CD4-positive, alpha-beta T cell treated with Interleukin-6 at 100 ng/mL for 8 hours (primary cell): Measurements from ENCODE around the gene TMEM204.

ENCODE experiments used
- DNase-seq: peaks from one replicate; pipeline ENCODE4 v3.0.0-alpha.2; 2020; ENCODE audit warnings: mixed read lengths, low spot score

Gene TMEM204

GRCh38 chr16:1557576-1557975 is 24.1 kb downstream of the TMEM204 start:
- no peak for DNase-seq

GRCh38 chr16:1559446-1559975 is 26.0 kb downstream of the TMEM204 start:
- peak; percentile 62 for DNase-seq

GRCh38 chr16:1560153-1560552 is 26.7 kb downstream of the TMEM204 start:
- DNase-seq, result no peak

- DNase-seq, result no peak
Observed at GRCh38 chr16:1560866-1561265, 27.4 kb downstream of the TMEM204 start.

- no peak for DNase-seq
Observed at GRCh38 chr16:1561266-1561665, 27.8 kb downstream of the TMEM204 start.

- DNase-seq, result no peak
Observed at GRCh38 chr16:1561836-1562235, 28.4 kb downstream of the TMEM204 start.

DNA sequence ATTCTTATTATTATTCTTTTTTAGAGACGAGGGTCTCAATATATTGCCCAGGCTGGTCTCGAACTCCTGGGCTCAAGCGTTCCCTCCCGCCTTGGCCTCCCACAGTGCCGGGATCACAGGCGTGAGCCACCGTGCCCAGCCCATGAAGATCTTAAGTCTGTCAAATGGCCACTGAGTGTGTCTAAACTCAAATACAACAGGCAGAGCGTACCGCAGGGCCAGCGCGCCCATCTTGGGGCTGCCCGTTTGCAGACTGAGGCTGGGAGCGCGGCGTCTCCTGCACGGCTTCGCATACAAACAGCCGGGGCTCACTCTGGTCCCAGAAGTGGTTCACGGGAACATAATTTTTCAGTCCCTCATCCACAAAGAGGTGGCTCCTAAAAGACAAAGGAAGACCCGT is 30.3 kb downstream of the TMEM204 start:
- no peak for DNase-seq

- DNase-seq, result no peak
Observed at GRCh38 chr16:1564325-1564724, 30.9 kb downstream of the TMEM204 start.

DNA sequence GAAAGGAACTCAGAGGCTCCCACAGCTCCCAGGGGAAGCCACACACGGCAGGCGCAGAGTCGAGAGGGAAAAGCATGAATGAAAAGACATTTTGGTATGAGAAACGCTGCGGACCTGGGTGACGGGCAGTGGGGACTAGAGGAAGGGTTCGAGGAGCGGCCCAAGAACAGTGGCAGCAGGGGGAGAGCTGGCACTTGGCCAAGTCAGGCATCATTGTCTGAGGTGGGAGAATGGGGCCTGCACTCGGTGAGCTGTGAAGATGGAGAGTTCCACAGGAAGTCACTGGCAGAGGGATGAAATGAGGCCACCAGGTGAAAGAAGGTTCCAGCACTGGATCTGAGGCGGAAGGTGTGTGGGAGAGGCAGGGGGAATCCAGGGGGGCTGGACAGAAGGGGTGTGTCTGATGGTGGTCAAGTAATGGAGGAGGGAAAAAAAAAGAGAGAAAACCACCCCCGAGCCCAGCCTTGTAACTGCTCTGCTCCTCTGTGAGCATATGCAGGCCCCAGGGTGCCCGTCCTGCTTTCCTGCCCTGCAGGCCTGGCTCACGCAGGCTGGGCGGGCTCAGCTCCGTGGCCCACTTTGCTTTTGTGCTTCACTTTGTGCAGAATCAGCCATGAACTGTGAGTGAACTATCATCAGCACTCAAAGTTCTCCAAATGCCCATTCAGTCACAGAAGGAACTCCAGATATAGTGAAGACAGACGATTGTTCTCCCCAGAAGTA is 31.8 kb downstream of the TMEM204 start:
- no peak for DNase-seq

- DNase-seq, result no peak
Observed at GRCh38 chr16:1567988-1568387, 34.5 kb downstream of the TMEM204 start.

GRCh38 chr16:1571012-1571671 is 37.7 kb downstream of the TMEM204 start:
- DNase-seq, result no peak

DNA sequence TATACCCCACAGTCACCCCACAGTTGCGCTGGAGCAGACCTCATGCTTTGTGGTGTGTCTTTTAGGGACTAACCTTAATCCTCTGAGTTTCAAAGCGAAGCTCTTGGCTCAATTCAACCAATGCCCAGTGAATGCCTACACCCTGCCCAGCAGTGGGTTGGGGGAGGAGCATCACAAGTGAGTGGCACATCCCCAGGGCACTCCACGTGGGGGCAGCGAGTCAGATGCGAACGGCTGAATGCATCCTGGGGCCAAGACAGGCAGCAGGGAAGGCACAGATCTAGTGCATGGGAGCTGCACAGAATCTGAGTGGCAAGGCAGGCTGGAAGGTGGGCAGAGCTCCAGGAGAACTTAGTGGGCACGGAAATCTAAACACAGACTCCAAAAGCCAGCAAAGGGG is 39.2 kb downstream of the TMEM204 start:
- DNase-seq, result no peak

GRCh38 chr16:1573301-1573700 is 39.8 kb downstream of the TMEM204 start:
- DNase-seq, result no peak

DNA sequence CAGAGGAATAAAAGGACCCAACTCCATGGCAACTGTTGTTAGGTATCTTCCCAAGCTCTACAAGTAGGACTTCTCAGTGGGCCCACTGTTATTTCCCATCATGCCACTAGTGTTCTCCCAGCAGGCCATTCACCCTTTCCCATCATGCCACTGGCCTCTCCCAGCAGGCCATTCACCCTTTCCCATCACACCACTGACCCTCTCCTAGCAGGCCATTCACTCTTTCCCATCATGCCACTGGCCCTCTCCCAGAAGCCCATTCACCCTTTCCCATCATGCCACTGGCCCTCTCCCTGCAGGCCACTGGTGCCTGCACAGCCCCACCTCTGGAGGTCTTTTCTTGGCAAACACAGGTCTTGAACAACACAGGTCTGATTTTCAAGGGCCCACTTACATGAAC is 42.1 kb downstream of the TMEM204 start:
- no peak for DNase-seq

DNA sequence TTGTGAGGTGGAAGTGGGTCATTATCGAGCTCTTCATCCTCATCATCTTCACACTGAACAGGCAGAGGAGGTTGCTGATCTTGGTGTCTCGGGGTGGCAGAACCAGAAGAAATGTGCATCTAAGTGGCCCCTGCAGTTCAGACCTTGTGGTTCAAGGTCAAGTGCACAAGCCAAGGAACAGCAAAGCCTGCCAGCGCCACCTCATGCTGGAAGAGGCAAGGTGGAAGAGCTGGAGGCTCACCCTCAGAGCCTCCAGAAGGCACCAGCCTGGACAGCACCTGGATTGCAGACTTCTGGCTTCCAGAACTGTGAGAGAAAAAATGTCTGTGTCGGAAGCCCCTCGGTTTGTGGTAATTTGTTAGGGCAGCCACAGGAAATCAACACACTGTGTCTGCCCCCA is 45.7 kb downstream of the TMEM204 start:
- DNase-seq, result no peak

GRCh38 chr16:1580256-1580655 is 46.8 kb downstream of the TMEM204 start:
- DNase-seq, result no peak

GRCh38 chr16:1580956-1581355 is 47.5 kb downstream of the TMEM204 start:
- no peak for DNase-seq

DNA sequence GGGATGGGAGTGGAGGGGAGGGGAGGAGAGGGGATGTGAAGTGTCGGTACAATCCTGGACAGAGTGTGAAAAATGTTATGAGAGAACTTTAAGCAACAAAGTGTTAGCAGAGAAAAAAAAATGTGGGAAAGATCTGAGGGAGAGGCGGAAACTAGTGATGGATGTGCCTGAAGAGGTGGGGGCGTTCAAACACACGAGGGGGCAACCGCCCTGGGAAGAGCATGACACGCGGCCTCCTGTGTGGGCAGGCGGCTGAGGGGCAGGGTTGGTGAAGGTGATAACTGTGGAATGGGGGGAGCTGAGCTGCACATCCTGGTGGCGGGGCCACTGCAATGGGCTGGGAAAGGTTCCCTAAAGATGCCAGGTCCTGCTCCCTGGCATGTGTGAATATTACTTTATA is 48.3 kb downstream of the TMEM204 start:
- no peak for DNase-seq

GRCh38 chr16:1583180-1583579 is 49.7 kb downstream of the TMEM204 start:
- no peak for DNase-seq

- DNase-seq, result no peak
Observed at GRCh38 chr16:1584926-1585484, 51.5 kb downstream of the TMEM204 start.

DNA sequence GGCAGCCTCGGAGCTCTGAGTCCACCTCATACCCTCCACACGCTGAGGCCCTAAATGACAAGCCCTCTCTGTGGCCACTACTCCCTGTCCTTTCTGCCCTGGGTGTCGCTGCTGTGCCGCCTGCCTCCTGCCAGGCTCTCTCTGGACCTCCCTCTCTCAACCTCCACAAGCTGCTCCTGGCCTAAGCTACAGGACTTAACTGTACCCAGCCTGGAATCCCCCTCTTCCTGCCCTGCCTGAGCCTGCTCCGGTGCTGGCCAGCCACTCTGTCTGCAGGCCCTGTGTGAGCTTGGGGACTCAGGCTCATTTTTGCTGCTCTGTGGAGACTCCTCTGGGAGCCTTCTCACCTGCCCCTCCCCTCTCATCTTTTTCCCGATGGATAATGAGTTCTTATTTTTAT is 56.9 kb downstream of the TMEM204 start:
- no peak for DNase-seq

DNA sequence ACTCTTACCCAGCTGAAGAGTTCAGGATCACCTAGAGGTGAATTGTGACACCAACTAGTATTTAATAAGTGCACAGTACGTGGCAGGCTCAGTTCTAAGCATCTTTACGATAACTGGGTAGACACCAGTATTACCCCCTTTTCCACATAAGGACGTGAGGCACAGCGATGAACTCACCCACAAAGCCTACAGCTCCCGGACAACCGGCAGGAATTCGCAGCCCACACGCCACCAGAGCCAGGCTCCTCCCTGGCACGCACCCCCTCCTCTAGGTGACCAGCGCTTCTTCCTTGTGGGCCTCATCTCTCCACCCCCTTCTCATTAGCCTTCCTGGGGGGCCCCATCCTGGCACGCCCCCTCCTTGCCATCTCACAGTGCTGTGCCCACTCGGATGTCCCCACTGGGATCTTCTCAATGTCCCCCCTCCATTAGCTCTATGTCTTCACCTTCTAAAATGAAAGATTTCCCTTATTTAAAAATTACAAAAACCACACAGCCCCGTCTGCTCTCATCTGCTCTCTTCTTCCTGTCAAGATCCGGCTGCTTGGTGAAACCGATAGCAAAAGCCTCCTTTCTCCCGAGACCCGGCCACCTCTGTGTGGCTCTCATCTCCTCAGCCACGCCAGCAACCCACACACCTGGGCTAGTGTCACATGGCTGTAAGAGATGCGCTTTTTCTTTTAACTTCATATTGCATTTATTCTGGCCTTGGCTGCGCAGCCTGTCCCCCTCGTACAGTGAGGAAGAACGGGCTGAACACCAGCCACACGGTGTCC is 57.7 kb downstream of the TMEM204 start:
- no peak for DNase-seq

- no peak for DNase-seq
Observed at GRCh38 chr16:1592446-1592845, 59.0 kb downstream of the TMEM204 start.
